ENCODE measurements around the gene EIF4G3.
"Not testable (repeated sequence)": the region's sequence is repeated elsewhere in the genome, so short reads cannot be mapped to it uniquely, and the experiment has no call there.

The EIF4G3 gene

DNA sequence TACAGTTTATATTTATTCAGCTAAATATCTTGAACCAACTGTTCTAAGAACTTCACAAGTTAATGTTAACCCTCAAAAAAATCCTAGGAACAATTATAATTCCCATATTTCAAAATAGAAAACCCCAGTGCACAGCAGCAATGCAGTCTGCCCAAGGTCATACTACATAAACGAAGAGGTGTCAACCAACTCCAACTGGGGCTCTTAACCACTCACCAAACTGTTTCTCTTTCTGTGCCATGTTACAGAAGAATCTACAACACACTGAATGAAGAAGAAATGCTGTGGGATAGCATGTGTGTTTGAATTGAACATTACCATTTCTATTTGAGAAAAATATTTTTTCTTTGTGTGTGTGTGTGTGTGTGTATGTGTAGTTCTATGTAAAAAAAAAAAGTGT lies 35.7 kb downstream of the EIF4G3 start:
- WGBS, result 78% methylated on average over 1 of the region's 1 CpG

DNA sequence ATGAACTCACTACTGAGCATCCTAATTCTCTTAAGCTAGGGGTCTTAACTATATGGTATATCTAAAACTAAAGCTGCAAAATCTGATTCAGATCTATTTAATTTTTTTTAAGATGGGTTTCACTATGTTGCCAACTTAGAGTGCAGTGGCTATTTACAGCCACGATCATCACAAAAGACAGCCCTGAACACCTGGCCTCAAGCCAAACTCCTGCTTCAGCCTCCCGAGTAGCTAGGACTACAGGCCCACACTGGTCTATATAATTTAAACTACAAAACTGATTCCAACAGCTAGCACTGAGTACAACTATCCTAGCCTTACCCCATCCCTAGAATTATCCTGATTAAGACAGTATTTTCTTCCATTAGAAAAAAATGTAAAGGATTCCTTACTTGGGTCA lies 37.1 kb downstream of the EIF4G3 start:
- H3K36me3 ChIP-seq (ENCODE audit: control insufficient read depth in 1 of 2, insufficient read depth in 2 of 2, low read depth in 1 of 2, low read length in 2 of 2), result peaks cover 6 to 16% of the 10 kb centered on the region in 2 experiments
- H2BK12ac ChIP-seq (ENCODE audit: low read length in 2 of 2), result no peak overlapping the region
- peaks cover 6% of the 10 kb centered on the region for H3K4me1 ChIP-seq (ENCODE audit: control insufficient read depth, insufficient read depth, low read depth, low read length)
- no peak overlapping the region for H3K27ac ChIP-seq (ENCODE audit: low read length, poor library complexity, severe bottlenecking)
- H4K91ac ChIP-seq (ENCODE audit: low read length), result no peak overlapping the region
- no peak overlapping the region for H2AFZ ChIP-seq (ENCODE audit: low read depth, low read length)
- no peak overlapping the region for H2AK5ac ChIP-seq (ENCODE audit: low read length, severe bottlenecking)
- no peak overlapping the region for H3K4me3 ChIP-seq (ENCODE audit: insufficient read depth in 1 of 2, low read depth in 1 of 2, low read length in 2 of 2)
- H2BK5ac ChIP-seq (ENCODE audit: low read depth, low read length, poor library complexity, severe bottlenecking), result no peak overlapping the region
- WGBS, result 84% methylated on average over 2 of the region's 2 CpGs
- H3K14ac ChIP-seq (ENCODE audit: low read length in 2 of 2), result no peak overlapping the region
- H3K23ac ChIP-seq (ENCODE audit: low read length in 2 of 2), result no peak overlapping the region
- H3K79me1 ChIP-seq (replicated peaks; ENCODE audit: low read length, poor library complexity, severe bottlenecking), result peaks cover 16% of the 10 kb centered on the region
- H3K9ac ChIP-seq (ENCODE audit: low read length), result no peak overlapping the region
- no peak overlapping the region for H3K18ac ChIP-seq (ENCODE audit: low read depth in 1 of 2, low read length in 2 of 2)
- no peak overlapping the region for H3K4me2 ChIP-seq (ENCODE audit: low read length, poor library complexity, severe bottlenecking)
- peak; percentile 38 for DNase-seq
- no peaks in the 10 kb centered on the region for H3K27me3 ChIP-seq (ENCODE audit: control insufficient read depth in 1 of 2, insufficient read depth in 1 of 2, low read length in 2 of 2)
- H2BK120ac ChIP-seq (ENCODE audit: low read depth, low read length), result no peak overlapping the region
- H3K4ac ChIP-seq (ENCODE audit: low read depth in 1 of 2, low read length in 2 of 2), result no peak overlapping the region
- no peak overlapping the region for H2BK15ac ChIP-seq (ENCODE audit: low read depth, poor library complexity, severe bottlenecking)
- H4K8ac ChIP-seq (ENCODE audit: low read length), result no peak overlapping the region
- H3K9me3 ChIP-seq (ENCODE audit: control insufficient read depth, low read length), result no peaks in the 10 kb centered on the region

More for the DNA sequence above, 35.7 kb downstream of the EIF4G3 start:
- Histone ChIP-seq H3K14ac (ENCODE audit: low read length in 2 of 2) (no peak overlapping the region), H3K4me2 (ENCODE audit: low read length, poor library complexity, severe bottlenecking) (no peak overlapping the region), H2AFZ (ENCODE audit: low read depth, low read length) (no peak overlapping the region), H3K27me3 (ENCODE audit: control insufficient read depth in 1 of 2, insufficient read depth in 1 of 2, low read length in 2 of 2) (no peaks in the 10 kb centered on the region), H2BK15ac (ENCODE audit: low read depth, poor library complexity, severe bottlenecking) (no peak overlapping the region), H3K4me3 (ENCODE audit: insufficient read depth in 1 of 2, low read depth in 1 of 2, low read length in 2 of 2) (no peak overlapping the region), H2BK12ac (ENCODE audit: low read length in 2 of 2) (no peak overlapping the region), H4K91ac (ENCODE audit: low read length) (no peak overlapping the region), H3K23ac (ENCODE audit: low read length in 2 of 2) (no peak overlapping the region), H3K18ac (ENCODE audit: low read depth in 1 of 2, low read length in 2 of 2) (no peak overlapping the region), H4K8ac (ENCODE audit: low read length) (no peak overlapping the region), H3K9me3 (ENCODE audit: control insufficient read depth, low read length) (no peaks in the 10 kb centered on the region), H2BK5ac (ENCODE audit: low read depth, low read length, poor library complexity, severe bottlenecking) (no peak overlapping the region), H3K4me1 (ENCODE audit: control insufficient read depth, insufficient read depth, low read depth, low read length) (peaks cover 6% of the 10 kb centered on the region), H3K4ac (ENCODE audit: low read depth in 1 of 2, low read length in 2 of 2) (no peak overlapping the region), H3K36me3 (ENCODE audit: control insufficient read depth in 1 of 2, insufficient read depth in 2 of 2, low read depth in 1 of 2, low read length in 2 of 2) (peaks cover 6 to 10% of the 10 kb centered on the region in 2 experiments), H3K79me1 (replicated peaks; ENCODE audit: low read length, poor library complexity, severe bottlenecking) (peaks cover 20% of the 10 kb centered on the region), H3K27ac (ENCODE audit: low read length, poor library complexity, severe bottlenecking) (no peak overlapping the region), H3K9ac (ENCODE audit: low read length) (no peak overlapping the region), H2BK120ac (ENCODE audit: low read depth, low read length) (no peak overlapping the region), H2AK5ac (ENCODE audit: low read length, severe bottlenecking) (no peak overlapping the region)
- peak; percentile 65 for DNase-seq

DNA sequence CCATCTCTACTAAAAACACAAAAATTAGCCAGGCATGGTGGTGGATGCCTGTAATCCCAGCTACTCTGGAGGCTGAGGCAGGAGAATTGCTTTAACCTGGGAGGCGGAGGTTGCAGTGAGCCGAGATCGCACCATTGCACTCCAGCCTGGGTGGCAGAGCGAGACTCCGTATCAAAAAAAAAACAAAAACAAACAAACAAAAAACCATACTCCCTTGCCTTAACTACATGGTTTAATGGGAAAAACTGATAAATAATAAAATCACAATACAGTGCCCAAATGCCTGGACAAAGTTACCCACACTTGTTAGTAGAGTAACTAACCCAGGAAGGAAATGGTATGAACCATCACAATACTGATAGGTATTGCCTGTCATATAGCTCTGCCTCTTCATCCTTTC lies 40.4 kb downstream of the EIF4G3 start:
- WGBS, result 100% methylated on average over 1 of the region's 5 CpGs
- not testable (repeated sequence) for H3K9ac ChIP-seq (ENCODE audit: low read length); H2BK15ac ChIP-seq (ENCODE audit: low read depth, poor library complexity, severe bottlenecking); H2AFZ ChIP-seq (ENCODE audit: low read depth, low read length); H3K27ac ChIP-seq (ENCODE audit: low read length, poor library complexity, severe bottlenecking); H3K4ac ChIP-seq (ENCODE audit: low read depth in 1 of 2, low read length in 2 of 2); H3K23ac ChIP-seq (ENCODE audit: low read length in 2 of 2); H3K4me2 ChIP-seq (ENCODE audit: low read length, poor library complexity, severe bottlenecking); H3K14ac ChIP-seq (ENCODE audit: low read length in 2 of 2); DNase-seq; H3K4me1 ChIP-seq (ENCODE audit: control insufficient read depth, insufficient read depth, low read depth, low read length); H3K4me3 ChIP-seq (ENCODE audit: insufficient read depth in 1 of 2, low read depth in 1 of 2, low read length in 2 of 2); H3K9me3 ChIP-seq (ENCODE audit: control insufficient read depth, low read length); H2BK120ac ChIP-seq (ENCODE audit: low read depth, low read length); H3K18ac ChIP-seq (ENCODE audit: low read depth in 1 of 2, low read length in 2 of 2); H4K8ac ChIP-seq (ENCODE audit: low read length); H2BK5ac ChIP-seq (ENCODE audit: low read depth, low read length, poor library complexity, severe bottlenecking); H2BK12ac ChIP-seq (ENCODE audit: low read length in 2 of 2); H2AK5ac ChIP-seq (ENCODE audit: low read length, severe bottlenecking); H3K27me3 ChIP-seq (ENCODE audit: control insufficient read depth in 1 of 2, insufficient read depth in 1 of 2, low read length in 2 of 2); H4K91ac ChIP-seq (ENCODE audit: low read length)
- Histone ChIP-seq H3K36me3 (ENCODE audit: control insufficient read depth in 1 of 2, insufficient read depth in 2 of 2, low read depth in 1 of 2, low read length in 2 of 2) (peaks cover 0 to 24% of the 10 kb centered on the region in 2 experiments), H3K79me1 (replicated peaks; ENCODE audit: low read length, poor library complexity, severe bottlenecking) (peaks cover 11% of the 10 kb centered on the region)

DNA sequence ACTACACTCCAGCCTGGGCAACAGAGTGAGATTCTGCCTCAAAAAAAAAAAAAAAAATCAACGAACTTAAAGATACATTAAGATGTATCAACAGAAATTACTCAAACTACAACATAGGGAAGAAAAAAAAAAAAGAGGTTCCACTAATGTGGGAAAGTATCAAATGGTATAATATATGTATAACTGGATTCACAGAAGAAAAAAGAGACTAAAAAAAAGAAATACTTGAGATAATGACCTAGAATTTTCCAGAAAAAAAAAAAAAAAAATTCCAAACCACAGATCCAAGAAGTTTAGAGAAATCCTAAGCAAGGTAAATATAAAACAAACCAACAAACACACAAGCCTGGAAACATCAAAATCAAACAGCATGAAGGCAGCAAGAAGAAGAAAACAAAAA lies 45.5 kb downstream of the EIF4G3 start:
- no peaks in the 10 kb centered on the region for H3K4me1 ChIP-seq (ENCODE audit: control insufficient read depth, insufficient read depth, low read depth, low read length)
- H4K91ac ChIP-seq (ENCODE audit: low read length), result no peak overlapping the region
- no peak overlapping the region for H3K4me3 ChIP-seq (ENCODE audit: insufficient read depth in 1 of 2, low read depth in 1 of 2, low read length in 2 of 2)
- H2BK12ac ChIP-seq (ENCODE audit: low read length in 2 of 2), result no peak overlapping the region
- H3K4ac ChIP-seq (ENCODE audit: low read depth in 1 of 2, low read length in 2 of 2), result no peak overlapping the region
- H3K9me3 ChIP-seq (ENCODE audit: control insufficient read depth, low read length), result no peaks in the 10 kb centered on the region
- no peak overlapping the region for H2BK15ac ChIP-seq (ENCODE audit: low read depth, poor library complexity, severe bottlenecking)
- H3K14ac ChIP-seq (ENCODE audit: low read length in 2 of 2), result no peak overlapping the region
- H2BK5ac ChIP-seq (ENCODE audit: low read depth, low read length, poor library complexity, severe bottlenecking), result no peak overlapping the region
- WGBS, result no CpG with 5 or more reads among the region's 1 CpG
- no peak overlapping the region for H4K8ac ChIP-seq (ENCODE audit: low read length)
- no peak overlapping the region for H2AFZ ChIP-seq (ENCODE audit: low read depth, low read length)
- H3K27ac ChIP-seq (ENCODE audit: low read length, poor library complexity, severe bottlenecking), result no peak overlapping the region
- peaks cover 14% of the 10 kb centered on the region for H3K79me1 ChIP-seq (replicated peaks; ENCODE audit: low read length, poor library complexity, severe bottlenecking)
- H3K4me2 ChIP-seq (ENCODE audit: low read length, poor library complexity, severe bottlenecking), result no peak overlapping the region
- no peak overlapping the region for H3K18ac ChIP-seq (ENCODE audit: low read depth in 1 of 2, low read length in 2 of 2)
- H3K23ac ChIP-seq (ENCODE audit: low read length in 2 of 2), result no peak overlapping the region
- H2BK120ac ChIP-seq (ENCODE audit: low read depth, low read length), result no peak overlapping the region
- H3K27me3 ChIP-seq (ENCODE audit: control insufficient read depth in 1 of 2, insufficient read depth in 1 of 2, low read length in 2 of 2), result no peaks in the 10 kb centered on the region
- peaks cover 6 to 37% of the 10 kb centered on the region in 2 experiments for H3K36me3 ChIP-seq (ENCODE audit: control insufficient read depth in 1 of 2, insufficient read depth in 2 of 2, low read depth in 1 of 2, low read length in 2 of 2)
- no peak overlapping the region for H2AK5ac ChIP-seq (ENCODE audit: low read length, severe bottlenecking)
- no peak for DNase-seq
- no peak overlapping the region for H3K9ac ChIP-seq (ENCODE audit: low read length)

All from mesenchymal stem cell (in vitro differentiated cells and primary cell).